GM18519 (cell line): ENCODE data around the gene LASP1NB.

Source experiments
- ATAC-seq: cut with Tn5 transposase; IDR thresholded peaks from one replicate; pipeline ENCODE4 v1.9.1; 2021; ENCODE audit warnings: mild to moderate bottlenecking, moderate library complexity; ENCODE audit not compliant: unreplicated experiment, low FRiP score

LASP1NB gene

GRCh38 chr17:38925263-38925995 is at the start of gene LASP1NB:
LASP1NB (plus strand) TSS chr17:38925614.
- no peak for ATAC-seq

GRCh38 chr17:38877130-38877851 is 48.1 kb upstream of the LASP1NB start:
- ATAC-seq: no peak

GRCh38 chr17:38879878-38880665 is 45.3 kb upstream of the LASP1NB start:
- ATAC-seq: no peak

- ATAC-seq: no peak
These were observed 43.7 kb upstream of the LASP1NB start for GRCh38 chr17:38881600-38882191.

- ATAC-seq: no peak
These were observed 42.5 kb upstream of the LASP1NB start for GRCh38 chr17:38882870-38883269.

GRCh38 chr17:38883592-38884526 is 41.6 kb upstream of the LASP1NB start:
- ATAC-seq: no peak

- no peak for ATAC-seq
These were observed 40.2 kb upstream of the LASP1NB start for GRCh38 chr17:38885044-38885727.

GRCh38 chr17:38885728-38886642 is 39.4 kb upstream of the LASP1NB start:
- no peak for ATAC-seq

GRCh38 chr17:38886643-38887010 is 38.8 kb upstream of the LASP1NB start:
- ATAC-seq: no peak

GRCh38 chr17:38888842-38889241 is 36.6 kb upstream of the LASP1NB start:
- no peak for ATAC-seq

- no peak for ATAC-seq
These were observed 35.5 kb upstream of the LASP1NB start for GRCh38 chr17:38889745-38890409.

- no peak for ATAC-seq
These were observed 35.0 kb upstream of the LASP1NB start for GRCh38 chr17:38890410-38890746.

GRCh38 chr17:38891441-38891840 is 34.0 kb upstream of the LASP1NB start:
- no peak for ATAC-seq

- ATAC-seq: no peak
These were observed 33.3 kb upstream of the LASP1NB start for GRCh38 chr17:38892083-38892482.

- no peak for ATAC-seq
These were observed 32.8 kb upstream of the LASP1NB start for GRCh38 chr17:38892620-38893019.

- no peak for ATAC-seq
These were observed 32.3 kb upstream of the LASP1NB start for GRCh38 chr17:38893113-38893512.

GRCh38 chr17:38893607-38894006 is 31.8 kb upstream of the LASP1NB start:
- ATAC-seq: no peak

- no peak for ATAC-seq
These were observed 31.1 kb upstream of the LASP1NB start for GRCh38 chr17:38894276-38894675.
